IMR-90 (cell line): ENCODE data around the gene TGM5. TPM values are rescaled to one million over a fixed set of nuclear protein-coding genes. Genes with fewer than 3 reads are reported as not detected.

Experiments used
- ATAC-seq: fragments of 200-7000 bp; cut with Tn5 transposase; 2 replicates; pipeline ENCODE4 v1.9.1; 2020; ENCODE audit warnings: low read depth, mild to moderate bottlenecking, moderate library complexity
- BruUV-seq: library from RNA; stranded (reverse); fragments of 400-500 nt; replicated peaks from 2 replicates; lab custom pipeline; 2021; lab: Mats Ljungman, UMichigan
- CTCF ChIA-PET: fragments of 300-600 bp; formaldehyde crosslinking; extraction: SDS; loops from one replicate; lab custom pipeline; 2021; ENCODE audit warnings: antibody characterized with exemption; lab: Yijun Ruan, JAX
- POLR2A ChIA-PET: fragments of 300-600 bp; sonication (Branson Sonifier 250); formaldehyde crosslinking; loops from one replicate; lab custom pipeline; 2022; ENCODE audit warnings: antibody characterized with exemption; ENCODE audit not compliant: unreplicated experiment; lab: Charles Lee
- DNase-seq: peaks from one replicate; pipeline ENCODE4 v3.0.0; 2013
- H2AFZ ChIP-seq: replicated peaks from 2 replicates; pipeline ENCODE3; 2013; ENCODE audit warnings: low read length, mild to moderate bottlenecking; ENCODE audit not compliant: poor library complexity
- H2AK5ac ChIP-seq: 2 replicates; pipeline ENCODE4 v1.6.1; 2013; ENCODE audit warnings: low read depth, low read length, inconsistent platforms
- H2AK9ac ChIP-seq: replicated peaks from 2 replicates; pipeline ENCODE3; 2013; ENCODE audit warnings: mild to moderate bottlenecking, low read depth, low read length, moderate library complexity; ENCODE audit not compliant: poor library complexity
- H2BK120ac ChIP-seq: 2 replicates; pipeline ENCODE4 v1.6.1; 2013; ENCODE audit warnings: low read depth, low read length, inconsistent platforms
- H2BK15ac ChIP-seq: 3 replicates; pipeline ENCODE4 v1.6.1; 2013; ENCODE audit warnings: low read depth, low read length, inconsistent platforms
- H2BK20ac ChIP-seq: 2 replicates; pipeline ENCODE4 v1.6.1; 2013; ENCODE audit warnings: low read depth, mild to moderate bottlenecking, inconsistent platforms, low read length, moderate library complexity
- H2BK5ac ChIP-seq: 2 replicates; pipeline ENCODE4 v1.6.1; 2013; ENCODE audit warnings: mild to moderate bottlenecking, low read depth, low read length, inconsistent platforms; ENCODE audit not compliant: poor library complexity, severe bottlenecking
- H3K14ac ChIP-seq: replicated peaks from 2 replicates; pipeline ENCODE4 v1.6.1; 2013; ENCODE audit warnings: low read depth, low read length, inconsistent platforms
- H3K18ac ChIP-seq: 2 replicates; pipeline ENCODE4 v1.6.1; 2013; ENCODE audit warnings: low read depth, low read length, control low read depth
- H3K23ac ChIP-seq: 2 replicates; pipeline ENCODE4 v1.6.1; 2013; ENCODE audit warnings: low read depth, low read length, inconsistent platforms
- H3K27ac ChIP-seq: 2 replicates; pipeline ENCODE4 v1.5.1; 2013; ENCODE audit warnings: mild to moderate bottlenecking, control low read depth, low read length; ENCODE audit not compliant: insufficient read depth
- H3K27me3 ChIP-seq: 2 replicates; pipeline ENCODE4 v1.6.1; 2013; ENCODE audit warnings: low read length; ENCODE audit not compliant: control insufficient read depth, insufficient read depth
- H3K36me3 ChIP-seq: 2 replicates; pipeline ENCODE4 v1.6.1; 2013; ENCODE audit warnings: low read length, mixed read lengths; ENCODE audit not compliant: control insufficient read depth, insufficient read depth
- H3K4ac ChIP-seq: 2 replicates; pipeline ENCODE4 v1.6.1; 2013; ENCODE audit warnings: low read depth, low read length, inconsistent platforms
- H3K4me1 ChIP-seq: 2 replicates; pipeline ENCODE4 v1.6.1; 2013; ENCODE audit warnings: low read length, mixed read lengths; ENCODE audit not compliant: control insufficient read depth, insufficient read depth
- H3K4me2 ChIP-seq: 2 replicates; pipeline ENCODE4 v1.6.1; 2013; ENCODE audit warnings: low read depth, mild to moderate bottlenecking, control low read depth, low read length, moderate library complexity
- H3K4me3 ChIP-seq: 2 replicates; pipeline ENCODE4 v1.5.1; 2013; ENCODE audit warnings: low read depth, mild to moderate bottlenecking, control low read depth, low read length, moderate library complexity; ENCODE audit not compliant: insufficient read depth
- H3K56ac ChIP-seq: 2 replicates; pipeline ENCODE4 v1.6.1; 2013; ENCODE audit warnings: low read length, inconsistent platforms; ENCODE audit not compliant: insufficient read depth; ENCODE audit errors: extremely low read depth
- H3K79me1 ChIP-seq, 2 experiments: 2 replicates each; pipeline ENCODE4 v1.6.1; 2013; ENCODE audit warnings: low read length in 2 of 2, inconsistent platforms in 1 of 2, low read depth in 1 of 2
- H3K9ac ChIP-seq: 2 replicates; pipeline ENCODE4 v1.6.1; 2013; ENCODE audit warnings: low read depth, low read length, control low read depth
- H3K9me1 ChIP-seq: 2 replicates; pipeline ENCODE4 v1.6.1; 2013; ENCODE audit warnings: low read length, inconsistent platforms; ENCODE audit not compliant: insufficient read depth
- H3K9me3 ChIP-seq: 2 replicates; pipeline ENCODE4 v1.6.1; 2013; ENCODE audit warnings: low read length; ENCODE audit not compliant: control insufficient read depth, insufficient read depth
- H4K20me1 ChIP-seq: 2 replicates; pipeline ENCODE4 v1.6.1; 2013; ENCODE audit warnings: low read length, inconsistent platforms; ENCODE audit not compliant: insufficient read depth
- H4K5ac ChIP-seq: 2 replicates; pipeline ENCODE4 v1.6.1; 2013; ENCODE audit warnings: mild to moderate bottlenecking, low read depth, low read length, control low read depth
- H4K8ac ChIP-seq, 2 experiments: 2 replicates each; pipeline ENCODE4 v1.6.1; 2013; ENCODE audit warnings: low read depth in 2 of 2, low read length in 2 of 2, control low read depth in 1 of 2, inconsistent platforms in 1 of 2
- H4K91ac ChIP-seq: 2 replicates; pipeline ENCODE4 v1.6.1; 2013; ENCODE audit warnings: low read depth, low read length, inconsistent platforms; ENCODE audit not compliant: insufficient read depth
- BHLHE40 ChIP-seq: fragments of 150-350 bp; IDR thresholded peaks from 2 replicates; pipeline ENCODE4 v1.6.1; 2016; ENCODE audit warnings: mild to moderate bottlenecking, low read depth, low read length
- CEBPB ChIP-seq: IDR thresholded peaks from 2 replicates; pipeline ENCODE4 v1.6.1; 2012; ENCODE audit warnings: low read depth, low read length, improper control_type of control experiment
- CHD1 ChIP-seq: IDR thresholded peaks from 2 replicates; pipeline ENCODE4 v1.6.1; 2012; ENCODE audit warnings: low read depth, low read length, improper control_type of control experiment
- CTCF ChIP-seq: conservative IDR thresholded peaks from 2 replicates; pipeline ENCODE4 v1.5.1; 2012; ENCODE audit warnings: mild to moderate bottlenecking, low read depth, low read length, improper control_type of control experiment
- ELK1 ChIP-seq: fragments of 150-350 bp; IDR thresholded peaks from 2 replicates; pipeline ENCODE4 v1.6.1; 2016; ENCODE audit warnings: low read depth, mild to moderate bottlenecking, low read length, moderate library complexity, borderline replicate concordance
- MAFK ChIP-seq: IDR thresholded peaks from 2 replicates; pipeline ENCODE4 v1.6.1; 2012; ENCODE audit warnings: low read depth, low read length, improper control_type of control experiment
- MAZ ChIP-seq: IDR thresholded peaks from 2 replicates; pipeline ENCODE4 v1.6.1; 2012; ENCODE audit warnings: low read depth, mild to moderate bottlenecking, low read length, improper control_type of control experiment, moderate library complexity, borderline replicate concordance
- NFE2L2 ChIP-seq: fragments of 150-350 bp; IDR thresholded peaks from 2 replicates; pipeline ENCODE4 v1.6.1; 2016; ENCODE audit warnings: low read depth, mild to moderate bottlenecking, low read length
- POLR2A ChIP-seq: IDR thresholded peaks from 2 replicates; pipeline ENCODE4 v1.6.1; 2012; ENCODE audit warnings: mild to moderate bottlenecking, low read depth, low read length
- RAD21 ChIP-seq: IDR thresholded peaks from 2 replicates; pipeline ENCODE4 v1.6.1; 2012; ENCODE audit warnings: low read length, improper control_type of control experiment
- RCOR1 ChIP-seq: IDR thresholded peaks from 2 replicates; pipeline ENCODE4 v1.6.1; 2012; ENCODE audit warnings: mild to moderate bottlenecking, low read length, improper control_type of control experiment; ENCODE audit not compliant: insufficient replicate concordance
- RFX5 ChIP-seq: IDR thresholded peaks from 2 replicates; pipeline ENCODE4 v1.8.0; 2012; ENCODE audit warnings: low read depth, mild to moderate bottlenecking, low read length, moderate library complexity
- WGBS, 2 experiments: methylation state at CpG; one replicate each; pipeline versions ENCODE4 v1.1.5 to v1.1.7; 2013; ENCODE audit warnings: missing lambda C conversion rate in 2 of 2; ENCODE audit not compliant: insufficient read length in 1 of 2; ENCODE audit errors: extremely low coverage in 2 of 2; 5-methylcytosine and 5-hydroxymethylcytosine counted together
- dilution Hi-C: fragments of 300-500 bp; cut with HindIII; formaldehyde crosslinking; loops from one replicate; pipeline ENCODE4 v1.14.3; 2018; ENCODE audit warnings: low sequenced_read_pairs; ENCODE audit not compliant: unreplicated experiment
- in situ Hi-C: fragments of 300-500 bp; cut with MboI; formaldehyde crosslinking; loops from 3 replicates; pipeline ENCODE4 v1.14.3; 2019; ENCODE audit warnings: low sequenced_read_pairs, inconsistent platforms, mixed read lengths
- intact Hi-C: fragments of 100-400 bp; cut with micrococcal nuclease; formaldehyde crosslinking; loops from 2 replicates; pipeline ENCODE4 v1.10.0; 2022
- polyA plus RNA-seq, 3 experiments: library from polyadenylated mRNA; depleted of rRNA; stranded (reverse); fragments of >200 nt; gene quantifications; 2 replicates each; pipeline ENCODE4 v1.2.3, GENCODE V29; 2012; ENCODE audit warnings: low replicate concordance in 1 of 3
- total RNA-seq: library from RNA; depleted of rRNA; stranded (reverse); fragments of >200 nt; gene quantifications from 2 replicates; pipeline ENCODE4 v1.2.3, GENCODE V29; 2012

The TGM5 gene
- total and polyA plus RNA-seq, 2 of the 4 experiments (the other 2 are of a cell fraction) = not detected

GRCh38 chr15:43277901-43278300 is 11.2 kb upstream of the TGM5 start:
- ChIA-PET POLR2A (no interaction called here), CTCF (no interaction called here)
- peaks cover 67% of the 10 kb centered on the region for H3K27me3 ChIP-seq
- 70% methylated on average over 2 of the region's 4 CpGs; no CpG with 5 or more reads in 1 of the 2 experiments for WGBS, 2 experiments
- H2BK5ac ChIP-seq = no peak overlapping the region
- no peak overlapping the region for H2AK5ac ChIP-seq
- ATAC-seq (no peak), DNase-seq (no peak)
- H3K14ac ChIP-seq = no peak overlapping the region
- H3K9ac ChIP-seq = no peak overlapping the region
- H2BK120ac ChIP-seq = no peak overlapping the region
- no peaks in the 10 kb centered on the region for H3K79me1 ChIP-seq
- H3K23ac ChIP-seq = no peak overlapping the region
- no peak overlapping the region for H3K4me3 ChIP-seq
- dilution Hi-C loops (no loop called here), in situ Hi-C loops (no loop called here), intact Hi-C loops (no loop called here)
- H3K4me2 ChIP-seq = no peak overlapping the region
- H2BK20ac ChIP-seq = no peak overlapping the region
- no TSS peak for BruUV-seq
- H3K4ac ChIP-seq = no peak overlapping the region
- no peak overlapping the region for H2AK9ac ChIP-seq
- no peaks in the 10 kb centered on the region for H3K9me1 ChIP-seq
- no peak overlapping the region for H2AFZ ChIP-seq
- no peak overlapping the region for H3K18ac ChIP-seq
- H4K91ac ChIP-seq = no peak overlapping the region
- H3K36me3 ChIP-seq = no peaks in the 10 kb centered on the region
- no peak overlapping the region for H3K27ac ChIP-seq
- H4K8ac ChIP-seq = no peak overlapping the region
- no peak overlapping the region for H3K56ac ChIP-seq
- no peaks in the 10 kb centered on the region for H3K9me3 ChIP-seq
- no peaks in the 10 kb centered on the region for H3K4me1 ChIP-seq
- H4K5ac ChIP-seq = no peak overlapping the region
- no peak for TF ChIP-seq ELK1
- TF ChIP-seq MAZ = no peak
- no peak for TF ChIP-seq CTCF
- TF ChIP-seq RAD21 = no peak
- no peak for TF ChIP-seq MAFK
- TF ChIP-seq CHD1 = no peak
- TF ChIP-seq CEBPB = no peak
- TF ChIP-seq RCOR1 = no peak
- no peak for TF ChIP-seq NFE2L2
- TF ChIP-seq BHLHE40 = no peak
- no peak for TF ChIP-seq POLR2A
- no peak for TF ChIP-seq RFX5
- H2BK15ac ChIP-seq = no peak overlapping the region
- H4K20me1 ChIP-seq = no peaks in the 10 kb centered on the region
